Stimulated activated naive B cell treated with anti-CD40 and anti-IgM and Interleukin-4, amounts not matched to agents 10 μg/mL and 1 μg/mL and 100 μg/mL, for 72 hours (primary cell): Measurements from ENCODE around the gene TMEM132D.

Experiments used
- ATAC-seq, 2 donors: fragments of 150-1000 bp; cut with Tn5 transposase; replicated peaks; 2 replicates each; pipeline ENCODE4 v1.10.0; 2021; ENCODE audit warnings: moderate library complexity in 1 of 2
- DNase-seq: peaks from one replicate; pipeline ENCODE4 v3.0.0; 2021
- H3K27ac Mint-ChIP-seq: one replicate; pipeline ENCODE4 v1.8.0; 2022; ENCODE audit warnings: mild to moderate bottlenecking, mixed read lengths
- H3K27me3 Mint-ChIP-seq, 2 donors: one replicate each; pipeline ENCODE4 v1.8.0; 2022; ENCODE audit warnings: mixed read lengths in 2 of 2
- H3K36me3 Mint-ChIP-seq, 2 donors: one replicate each; pipeline ENCODE4 v1.8.0; 2022; ENCODE audit warnings: mixed read lengths in 2 of 2, mild to moderate bottlenecking in 1 of 2
- H3K4me1 Mint-ChIP-seq, 2 donors: one replicate each; pipeline ENCODE4 v1.8.0; 2022; ENCODE audit warnings: mixed read lengths in 2 of 2, mild to moderate bottlenecking in 1 of 2
- H3K4me3 Mint-ChIP-seq, 2 donors: one replicate each; pipeline ENCODE4 v1.8.0; 2022; ENCODE audit warnings: mild to moderate bottlenecking in 2 of 2, mixed read lengths in 2 of 2, moderate library complexity in 1 of 2
- H3K9me3 Mint-ChIP-seq, 2 donors: one replicate each; pipeline ENCODE4 v1.8.0; 2022; ENCODE audit warnings: mixed read lengths in 2 of 2, mild to moderate bottlenecking in 1 of 2

TMEM132D gene

DNA sequence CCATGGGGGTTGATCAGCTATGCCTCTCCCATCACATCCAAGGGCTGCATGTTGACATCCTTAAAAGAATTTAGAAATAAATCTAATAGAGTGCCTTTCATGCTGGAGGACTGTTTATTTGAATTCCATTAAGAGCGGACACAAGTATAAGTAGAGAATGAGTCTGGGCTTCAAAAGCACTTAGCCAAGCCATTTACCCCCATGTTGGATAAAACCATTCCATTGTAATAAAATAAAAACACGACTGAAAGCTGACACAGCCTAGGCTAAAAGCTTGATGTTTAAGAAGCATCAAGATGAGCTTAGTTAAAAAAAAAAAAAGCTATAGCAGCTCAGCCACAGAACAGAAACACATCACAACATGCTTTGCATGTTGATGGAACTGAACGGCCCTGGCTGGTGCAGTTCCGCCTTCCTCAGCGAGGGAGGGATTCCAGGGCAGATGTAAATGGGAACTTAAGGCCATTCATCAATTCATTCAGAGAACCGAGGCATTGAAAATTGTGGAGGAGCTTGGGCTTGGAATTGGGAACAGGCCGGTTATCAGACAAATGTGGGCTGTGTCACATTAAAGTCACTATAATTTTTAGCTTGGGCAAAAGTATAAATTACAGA is 41.2 kb downstream of the TMEM132D start:
- DNase-seq: no peak
- Mint-ChIP-seq H3K27ac (no peak overlapping the region), H3K4me3 (no peak overlapping the region), H3K27me3 (no peaks in the 10 kb centered on the region), H3K4me1 (no peaks in the 10 kb centered on the region), H3K9me3 (peaks cover 0 to 3% of the 10 kb centered on the region in 2 donors), H3K36me3 (no peaks in the 10 kb centered on the region)
- ATAC-seq: no peak

DNA sequence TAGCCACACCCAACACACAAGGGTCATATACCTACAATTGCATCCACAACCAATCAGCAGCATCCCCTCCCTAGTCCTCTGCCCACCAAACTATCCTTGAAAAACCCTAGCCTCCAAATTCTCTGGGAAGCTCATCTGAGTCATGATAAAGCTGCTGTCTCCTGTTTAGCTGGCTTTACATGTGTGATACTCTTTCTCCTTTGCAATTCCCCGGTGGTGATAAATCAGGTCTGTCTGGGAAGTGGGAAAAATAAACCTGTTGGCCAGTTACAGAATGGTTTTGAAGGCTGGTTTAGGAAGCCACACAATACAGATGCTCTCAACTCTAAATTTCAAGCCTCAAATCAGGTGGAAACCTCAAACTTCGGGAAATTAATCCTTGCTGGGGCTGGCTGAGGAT is 41.9 kb downstream of the TMEM132D start:
- no peak for ATAC-seq
- no peak for DNase-seq
- Mint-ChIP-seq H3K4me3 (no peak overlapping the region), H3K27me3 (no peaks in the 10 kb centered on the region), H3K27ac (no peak overlapping the region), H3K4me1 (no peaks in the 10 kb centered on the region), H3K9me3 (peaks cover 0 to 3% of the 10 kb centered on the region in 2 donors), H3K36me3 (no peaks in the 10 kb centered on the region)

DNA sequence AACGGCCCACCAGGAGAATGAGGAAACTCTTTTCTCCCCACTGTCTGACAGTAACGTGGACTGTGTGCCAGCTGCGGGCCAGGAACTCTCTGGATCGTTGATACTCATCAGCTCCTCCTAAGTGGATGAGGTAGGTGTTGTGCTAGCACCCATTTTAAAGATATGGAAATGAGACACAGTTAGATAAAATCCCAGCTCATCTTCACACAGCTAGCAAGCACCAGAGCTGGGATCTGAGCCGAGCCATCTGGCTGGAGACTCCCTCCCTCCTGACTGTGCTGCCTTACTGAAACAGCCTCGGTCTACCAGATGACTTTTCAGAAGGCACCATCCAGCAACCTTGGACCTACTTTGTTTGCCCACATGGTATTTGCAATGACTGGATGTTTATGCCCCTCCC is 49.2 kb downstream of the TMEM132D start:
- no peak for DNase-seq
- H3K9me3 Mint-ChIP-seq: peaks cover 0 to 1% of the 10 kb centered on the region in 2 donors
- H3K27me3 Mint-ChIP-seq: peaks cover 0 to 7% of the 10 kb centered on the region in 2 donors
- H3K4me1 Mint-ChIP-seq: no peaks in the 10 kb centered on the region
- H3K27ac Mint-ChIP-seq: no peak overlapping the region
- no peak overlapping the region for H3K4me3 Mint-ChIP-seq
- H3K36me3 Mint-ChIP-seq: no peaks in the 10 kb centered on the region
- ATAC-seq: no peak

DNA sequence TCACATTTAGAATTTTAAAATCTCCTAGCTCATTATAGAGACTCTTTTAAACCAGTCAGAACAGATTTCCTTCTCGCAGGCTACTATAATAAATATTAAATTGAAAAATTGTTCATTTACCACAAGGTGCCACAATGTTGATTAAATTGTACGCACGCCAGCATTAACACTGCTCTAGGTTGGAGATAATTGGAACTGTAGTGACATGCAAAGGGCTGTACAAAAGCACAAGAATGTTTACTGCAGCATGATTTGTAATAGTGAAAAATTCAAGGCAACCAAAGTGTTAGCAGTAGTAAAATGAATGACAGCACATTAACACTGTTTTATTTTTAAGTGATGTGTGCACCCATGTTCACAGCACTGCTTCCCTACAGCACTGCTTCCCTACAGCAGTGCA is 52.5 kb downstream of the TMEM132D start:
- Mint-ChIP-seq H3K27ac (no peak overlapping the region), H3K36me3 (no peaks in the 10 kb centered on the region), H3K4me1 (no peaks in the 10 kb centered on the region), H3K9me3 (peaks cover 0 to 5% of the 10 kb centered on the region in 2 donors), H3K27me3 (peaks cover 0 to 7% of the 10 kb centered on the region in 2 donors), H3K4me3 (no peak overlapping the region)
- no peak for ATAC-seq
- no peak for DNase-seq

DNA sequence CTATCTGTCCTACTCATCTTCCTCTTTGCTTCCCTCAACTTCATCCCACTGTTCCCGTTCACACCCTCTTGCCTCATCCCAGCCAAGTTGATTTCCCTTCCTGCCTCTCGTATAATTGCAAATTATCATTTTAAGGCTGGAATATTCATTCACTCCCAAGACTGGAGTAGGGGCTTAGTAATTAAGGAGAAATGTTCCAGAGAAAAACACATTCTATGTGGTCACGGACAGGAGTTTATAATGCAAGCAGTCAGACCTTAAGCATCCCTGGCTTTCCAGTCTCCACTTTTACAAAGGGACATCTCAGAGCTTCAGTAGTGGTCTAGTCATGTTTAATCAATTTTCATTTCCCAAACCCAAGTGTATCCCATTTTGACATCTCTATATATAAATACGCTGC is 54.9 kb downstream of the TMEM132D start:
- Mint-ChIP-seq H3K4me1 (no peaks in the 10 kb centered on the region), H3K27ac (no peak overlapping the region), H3K27me3 (peaks cover 0 to 7% of the 10 kb centered on the region in 2 donors), H3K36me3 (no peaks in the 10 kb centered on the region), H3K9me3 (peaks cover 0 to 4% of the 10 kb centered on the region in 2 donors), H3K4me3 (no peak overlapping the region)
- no peak for ATAC-seq
- DNase-seq: no peak

DNA sequence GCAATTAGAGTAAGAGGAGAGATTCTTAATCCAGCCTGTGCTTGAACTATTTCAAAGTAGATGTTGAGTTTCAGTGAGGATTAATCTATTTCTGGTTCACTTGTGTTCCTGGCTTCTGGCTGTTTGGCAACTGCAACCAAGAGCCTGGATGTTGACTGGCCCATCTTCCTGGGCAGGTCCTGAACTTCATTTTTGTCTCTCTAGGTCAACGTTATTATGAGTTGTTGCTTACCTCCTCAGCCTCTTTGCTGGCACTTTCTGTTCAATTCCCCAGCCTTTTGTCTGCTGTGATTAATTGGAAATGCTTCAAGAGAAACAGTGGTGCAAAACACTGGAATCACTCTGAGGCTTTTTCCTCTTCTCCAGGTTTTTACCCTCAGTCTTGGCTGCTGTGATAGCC is 56.8 kb downstream of the TMEM132D start:
- Mint-ChIP-seq H3K4me3 (no peak overlapping the region), H3K27me3 (peaks cover 0 to 7% of the 10 kb centered on the region in 2 donors), H3K27ac (no peak overlapping the region), H3K9me3 (peaks cover 0 to 4% of the 10 kb centered on the region in 2 donors), H3K36me3 (no peaks in the 10 kb centered on the region), H3K4me1 (no peaks in the 10 kb centered on the region)
- DNase-seq (no peak), ATAC-seq (no peak)

DNA sequence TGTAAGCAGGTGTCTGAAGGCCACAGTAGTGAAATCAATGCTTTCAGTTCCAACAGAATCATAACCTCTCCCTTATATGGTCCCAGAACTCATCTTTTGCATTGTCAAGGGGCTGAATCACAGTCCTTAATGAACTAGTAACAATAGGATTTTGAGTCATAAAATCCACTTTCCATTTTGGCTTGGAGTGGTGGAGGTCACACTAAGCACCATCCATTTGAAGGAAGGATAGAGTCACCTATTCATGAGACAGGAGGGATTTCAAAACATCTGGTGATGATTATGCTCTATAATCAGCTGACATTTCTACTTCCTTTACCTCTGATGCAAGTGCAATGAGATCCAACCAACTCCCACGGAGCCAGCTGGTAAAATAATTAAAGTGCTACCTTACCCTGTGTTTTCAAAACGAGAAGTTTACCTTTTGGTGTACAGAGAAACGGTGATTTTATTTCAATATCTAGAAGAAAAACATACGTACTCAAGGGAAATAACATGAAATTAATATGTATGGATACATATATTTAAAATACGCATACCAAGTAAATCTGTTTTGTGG is 59.1 kb downstream of the TMEM132D start:
- Mint-ChIP-seq H3K36me3 (no peaks in the 10 kb centered on the region), H3K9me3 (peaks cover 0 to 4% of the 10 kb centered on the region in 2 donors), H3K27ac (no peak overlapping the region), H3K4me3 (no peak overlapping the region), H3K4me1 (no peaks in the 10 kb centered on the region), H3K27me3 (no peaks in the 10 kb centered on the region)
- no peak for ATAC-seq
- DNase-seq: no peak

DNA sequence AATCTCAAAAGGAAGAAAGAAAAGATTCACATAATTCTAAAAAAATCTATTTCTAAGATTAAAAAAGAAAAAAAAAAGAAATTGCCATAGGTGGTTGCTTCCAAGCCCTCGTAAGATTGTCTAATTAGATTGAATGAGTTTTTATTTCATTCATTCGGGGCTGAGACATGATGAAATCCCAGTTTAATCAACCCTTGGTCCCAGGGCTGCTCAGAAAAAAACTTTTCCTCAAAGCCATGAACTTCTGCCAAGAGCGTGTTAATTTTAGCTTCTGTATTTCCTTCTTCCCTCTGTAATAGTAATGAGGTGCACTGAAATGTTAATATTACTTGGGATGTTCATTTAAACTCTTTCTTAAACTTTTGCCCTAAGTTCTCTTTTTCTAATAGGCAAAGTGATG is 62.6 kb downstream of the TMEM132D start:
- Mint-ChIP-seq H3K4me1 (no peaks in the 10 kb centered on the region), H3K4me3 (no peak overlapping the region), H3K36me3 (no peaks in the 10 kb centered on the region), H3K27me3 (no peaks in the 10 kb centered on the region), H3K27ac (no peak overlapping the region), H3K9me3 (no peaks in the 10 kb centered on the region)
- DNase-seq (no peak), ATAC-seq (no peak)

DNA sequence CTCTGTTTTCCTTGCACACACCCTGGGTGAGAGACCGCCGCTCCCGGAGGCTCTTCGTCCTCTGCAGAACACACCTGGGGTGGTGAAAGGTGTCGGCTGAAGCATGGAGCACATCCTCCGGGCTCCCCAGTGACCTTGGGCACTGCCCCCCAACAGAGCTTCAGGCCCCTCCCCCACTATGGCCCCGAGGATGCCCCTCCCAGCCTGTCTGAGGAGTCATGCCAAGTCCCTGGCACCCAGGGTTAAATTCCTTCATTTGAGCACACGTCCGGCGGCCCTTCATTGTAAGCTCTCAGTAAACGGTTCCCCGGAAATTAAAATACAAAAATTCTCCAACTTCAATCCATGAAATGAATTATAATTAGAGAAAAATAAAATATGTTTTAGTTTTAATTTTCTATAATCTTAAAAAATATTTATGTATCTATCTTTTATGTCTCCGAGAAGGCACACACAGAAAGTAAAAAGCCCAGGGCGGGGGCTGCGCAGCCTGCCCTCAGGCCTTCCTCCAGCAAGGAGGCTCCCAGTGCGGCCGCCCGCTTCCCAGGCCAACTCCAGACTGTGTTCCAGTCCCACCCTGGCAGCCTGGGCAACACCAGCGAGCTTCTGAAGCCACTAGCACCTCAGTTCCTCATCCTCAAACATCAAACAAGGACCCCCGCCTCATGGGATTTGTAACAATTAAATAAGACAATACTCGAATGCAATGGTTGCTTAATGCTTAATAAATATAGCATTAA is 63.5 kb downstream of the TMEM132D start:
- Mint-ChIP-seq H3K36me3 (no peaks in the 10 kb centered on the region), H3K4me1 (no peaks in the 10 kb centered on the region), H3K27ac (no peak overlapping the region), H3K27me3 (no peaks in the 10 kb centered on the region), H3K9me3 (no peaks in the 10 kb centered on the region), H3K4me3 (no peak overlapping the region)
- ATAC-seq (no peak), DNase-seq (no peak)

DNA sequence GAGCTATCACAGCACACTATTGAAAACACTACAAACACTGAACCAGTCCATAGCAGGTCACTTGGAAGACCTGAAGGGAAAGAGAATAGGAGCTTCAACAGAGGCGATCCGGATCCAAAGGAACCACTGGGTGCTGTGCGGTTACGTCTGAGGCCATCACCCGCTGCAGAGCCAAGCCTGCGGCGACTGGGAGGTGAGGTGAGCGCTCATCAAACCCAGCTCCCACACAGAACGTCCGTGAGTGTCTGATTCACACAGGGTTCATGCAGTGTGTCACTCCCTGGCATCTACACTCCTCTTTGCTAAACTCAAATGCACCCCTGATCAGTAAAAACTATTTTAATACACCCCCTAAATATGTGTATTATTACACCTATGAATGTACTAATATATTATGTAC is 64.1 kb downstream of the TMEM132D start:
- Mint-ChIP-seq H3K36me3 (no peaks in the 10 kb centered on the region), H3K4me3 (no peak overlapping the region)
- ATAC-seq: no peak

DNA sequence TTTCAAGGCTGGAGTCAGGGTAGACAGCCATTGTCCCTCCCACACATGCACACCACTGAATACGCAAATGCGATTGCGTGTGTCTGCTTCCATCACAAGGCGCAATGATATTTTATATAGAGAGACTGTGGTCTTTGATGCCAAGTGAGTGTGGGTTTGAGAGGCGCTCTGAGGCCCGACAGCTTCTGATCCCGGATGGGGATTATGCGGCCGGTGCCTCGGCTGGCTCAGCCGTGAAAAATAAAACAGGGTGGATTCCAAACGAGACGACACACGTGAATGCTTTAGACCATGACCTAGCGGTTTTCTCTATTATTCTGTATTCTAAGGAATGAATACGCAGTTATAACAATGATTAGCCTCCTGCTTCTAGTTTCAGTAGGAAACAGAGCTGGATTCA is 72.5 kb downstream of the TMEM132D start:
- no peak for ATAC-seq
- Mint-ChIP-seq H3K27ac (no peak overlapping the region), H3K27me3 (no peaks in the 10 kb centered on the region)

More for the DNA sequence above, 64.1 kb downstream of the TMEM132D start:
- DNase-seq: no peak
- H3K9me3 Mint-ChIP-seq: no peaks in the 10 kb centered on the region
- H3K27ac Mint-ChIP-seq: no peak overlapping the region
- no peaks in the 10 kb centered on the region for H3K27me3 Mint-ChIP-seq
- H3K4me1 Mint-ChIP-seq: no peaks in the 10 kb centered on the region

DNA sequence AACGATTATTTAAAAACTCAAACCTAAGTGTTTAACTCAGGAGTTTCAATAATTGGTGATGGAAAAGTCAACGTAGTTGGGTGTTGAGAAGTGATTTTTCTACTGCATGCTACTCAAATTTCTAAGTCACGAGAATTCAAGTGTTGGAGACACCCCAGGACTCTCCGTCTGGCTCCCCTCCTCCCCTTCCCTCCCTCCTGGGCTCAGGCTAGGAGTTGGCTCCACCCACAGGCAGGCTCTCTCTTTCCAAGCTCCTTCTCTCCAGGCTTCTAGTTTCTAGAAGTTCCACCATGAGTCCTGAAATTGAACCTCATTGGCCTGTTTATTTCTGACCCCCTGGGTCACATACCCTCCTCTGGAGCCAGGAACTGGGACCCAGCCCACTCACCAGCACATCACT is 73.0 kb downstream of the TMEM132D start:
- Mint-ChIP-seq H3K27me3 (no peaks in the 10 kb centered on the region), H3K4me1 (no peaks in the 10 kb centered on the region), H3K4me3 (no peak overlapping the region), H3K36me3 (peaks cover 0 to 2% of the 10 kb centered on the region in 2 donors), H3K9me3 (peaks cover 2 to 4% of the 10 kb centered on the region in 2 donors), H3K27ac (no peak overlapping the region)
- no peak for ATAC-seq
- DNase-seq: no peak

More for the DNA sequence above, 72.5 kb downstream of the TMEM132D start:
- H3K4me1 Mint-ChIP-seq: no peaks in the 10 kb centered on the region
- peaks cover 0 to 2% of the 10 kb centered on the region in 2 donors for H3K36me3 Mint-ChIP-seq
- H3K9me3 Mint-ChIP-seq: peaks cover 2 to 4% of the 10 kb centered on the region in 2 donors
- no peak for DNase-seq
- H3K4me3 Mint-ChIP-seq: no peak overlapping the region

DNA sequence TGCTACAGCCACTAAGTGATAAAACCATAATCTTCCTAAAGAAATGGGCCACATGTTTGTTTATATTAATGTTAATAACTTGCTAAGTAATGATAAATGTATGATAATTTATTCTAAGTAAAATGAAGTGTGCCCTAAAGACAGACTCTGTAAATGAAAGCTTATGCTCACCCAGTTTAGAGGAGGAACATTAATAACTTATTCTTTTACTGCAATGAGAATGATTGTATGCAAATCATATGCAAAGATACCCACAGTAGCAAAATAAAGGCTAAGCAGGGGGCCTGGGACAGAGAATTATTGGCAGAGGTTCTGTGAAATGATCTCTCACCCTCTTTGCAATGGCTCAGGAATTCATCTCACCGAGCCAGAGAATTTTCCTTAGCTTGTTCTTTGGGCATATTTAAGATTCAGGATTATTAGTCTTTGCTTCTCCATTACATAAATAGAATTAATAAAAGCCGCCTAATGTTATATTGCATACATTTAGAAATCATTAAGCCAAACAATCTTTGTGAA is 75.9 kb downstream of the TMEM132D start:
- Mint-ChIP-seq H3K27me3 (no peaks in the 10 kb centered on the region), H3K27ac (no peak overlapping the region), H3K9me3 (peaks cover 3 to 4% of the 10 kb centered on the region in 2 donors), H3K4me1 (no peaks in the 10 kb centered on the region), H3K4me3 (no peak overlapping the region), H3K36me3 (peaks cover 0 to 2% of the 10 kb centered on the region in 2 donors)
- no peak for DNase-seq
- no peak for ATAC-seq

DNA sequence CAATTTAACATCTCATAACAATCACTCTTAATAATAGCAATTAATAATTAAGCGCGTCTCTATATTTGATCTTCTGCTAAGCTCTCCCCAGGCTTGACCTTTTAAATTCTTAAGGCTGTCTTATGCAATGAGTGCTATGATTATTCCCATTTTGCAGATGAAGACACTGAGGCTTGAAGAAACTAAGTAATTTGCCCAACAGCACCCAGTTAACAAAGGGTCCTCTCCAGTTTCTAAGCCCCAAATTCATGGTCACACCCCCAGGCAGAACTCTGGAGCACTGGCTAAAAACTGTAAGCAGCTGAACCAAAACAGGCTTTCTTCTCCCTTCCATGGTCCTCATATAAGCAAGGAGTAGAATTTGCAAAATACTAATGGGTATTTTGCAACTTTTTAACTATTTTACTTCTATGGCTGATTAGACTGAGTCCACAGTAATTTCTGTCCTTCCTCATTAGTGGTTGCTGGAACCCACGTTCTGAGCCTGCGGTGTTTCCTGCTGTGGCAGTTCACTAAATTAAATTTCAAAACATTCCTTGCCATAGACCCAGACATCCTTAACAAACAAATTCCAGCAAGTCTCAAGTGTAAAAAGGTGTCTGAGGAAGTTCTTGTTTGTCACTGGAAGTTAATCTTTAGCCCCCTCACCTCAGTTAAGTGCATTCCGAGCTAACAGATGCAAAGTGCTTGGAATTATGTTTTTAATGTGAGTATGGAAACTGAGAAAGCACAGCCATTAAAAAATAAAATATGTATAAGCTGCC is 76.5 kb downstream of the TMEM132D start:
- H3K27me3 Mint-ChIP-seq: no peaks in the 10 kb centered on the region
- ATAC-seq: no peak
- H3K4me3 Mint-ChIP-seq: no peak overlapping the region

More for the DNA sequence above, 76.5 kb downstream of the TMEM132D start:
- Mint-ChIP-seq H3K9me3 (peaks cover 4 to 5% of the 10 kb centered on the region in 2 donors), H3K4me1 (no peaks in the 10 kb centered on the region), H3K27ac (no peak overlapping the region), H3K36me3 (peaks cover 0 to 2% of the 10 kb centered on the region in 2 donors)
- DNase-seq: no peak
